Vagina (tissue), 2 donors: ENCODE data around the gene XKR8.

Experiments
- CTCF ChIP-seq, 3 experiments: fragments of 450-650 bp in 2 of 3; fragments of 200-600 bp in 1 of 3; sonication (generic) in 1 of 3; IDR thresholded peaks; one replicate each; pipeline ENCODE4 v1.5.1; 2017 to 2019; ENCODE audit warnings: antibody characterized with exemption in 3 of 3, mild to moderate bottlenecking in 2 of 3, moderate library complexity in 2 of 3
- POLR2AphosphoS5 ChIP-seq, 2 donors: sonication (generic); formaldehyde crosslinking; IDR thresholded peaks; one replicate each; pipeline ENCODE4 v1.9.0; 2017; ENCODE audit warnings: antibody characterized with exemption in 2 of 2, mild to moderate bottlenecking in 2 of 2, low read depth in 1 of 2; ENCODE audit not compliant: insufficient read depth in 1 of 2

GRCh38 chr1:27961646-27962221 is 2.0 kb downstream of the XKR8 start:
- no peak for TF ChIP-seq POLR2AphosphoS5 (IDR thresholded peaks at IDR 0.05; ENCODE audit: insufficient read depth in 1 of 2, low read depth in 1 of 2)
- no peak for TF ChIP-seq CTCF (IDR thresholded peaks at IDR 0.05)
